ENCODE results near the gene MYMK. TPM values are rescaled to one million over a fixed set of nuclear protein-coding genes. Genes with fewer than 3 reads are reported as not detected.

MYMK gene
- total RNA-seq, 1 experiment from 2014 or later, result not detected

GRCh38 chr9:133473743-133474142, 51.0 kb downstream of the MYMK start (continued):
- TF ChIP-seq, protein P1, sequence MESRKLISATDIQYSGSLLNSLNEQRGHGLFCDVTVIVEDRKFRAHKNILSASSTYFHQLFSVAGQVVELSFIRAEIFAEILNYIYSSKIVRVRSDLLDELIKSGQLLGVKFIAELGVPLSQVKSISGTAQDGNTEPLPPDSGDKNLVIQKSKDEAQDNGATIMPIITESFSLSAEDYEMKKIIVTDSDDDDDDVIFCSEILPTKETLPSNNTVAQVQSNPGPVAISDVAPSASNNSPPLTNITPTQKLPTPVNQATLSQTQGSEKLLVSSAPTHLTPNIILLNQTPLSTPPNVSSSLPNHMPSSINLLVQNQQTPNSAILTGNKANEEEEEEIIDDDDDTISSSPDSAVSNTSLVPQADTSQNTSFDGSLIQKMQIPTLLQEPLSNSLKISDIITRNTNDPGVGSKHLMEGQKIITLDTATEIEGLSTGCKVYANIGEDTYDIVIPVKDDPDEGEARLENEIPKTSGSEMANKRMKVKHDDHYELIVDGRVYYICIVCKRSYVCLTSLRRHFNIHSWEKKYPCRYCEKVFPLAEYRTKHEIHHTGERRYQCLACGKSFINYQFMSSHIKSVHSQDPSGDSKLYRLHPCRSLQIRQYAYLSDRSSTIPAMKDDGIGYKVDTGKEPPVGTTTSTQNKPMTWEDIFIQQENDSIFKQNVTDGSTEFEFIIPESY (IDR thresholded peaks at IDR 0.05; ENCODE audit: extremely low read depth, insufficient replicate concordance, low read length), result no peak
- TF ChIP-seq CEBPB (IDR thresholded peaks at IDR 0.05; ENCODE audit: low read depth) (no peak), MAX (IDR thresholded peaks at IDR 0.05) (no peak), POLR2AphosphoS5 (IDR thresholded peaks at IDR 0.05; ENCODE audit: low read depth, low read length) (no peak), SP1 (IDR thresholded peaks at IDR 0.05; ENCODE audit: low read depth) (no peak), FOSL1 (IDR thresholded peaks at IDR 0.05; ENCODE audit: low read depth) (no peak)

- no peak for ATAC-seq
- ChIA-PET CTCF (no interaction called here), RAD21 (ENCODE audit: low non-redundant PET in 1 of 2, low total read pairs in 2 of 2, uncharacterized antibody in 2 of 2, unreplicated experiment in 2 of 2) (no interaction called here), POLR2A (no interaction called here)
- no TSS peak for BruUV-seq (replicated peaks)
- Histone ChIP-seq H3K4me3 (replicated peaks in 1 of 2; ENCODE audit: low read depth in 1 of 2, low read length in 2 of 2) (no peak overlapping the region), H3K9me3 (ENCODE audit: control insufficient read depth in 1 of 2, insufficient read depth in 1 of 2, low read depth in 1 of 2, low read length in 2 of 2) (no peaks in the 10 kb centered on the region), H3K36me3 (ENCODE audit: control insufficient read depth in 1 of 2, insufficient read depth in 2 of 2, low read length in 2 of 2) (no peaks in the 10 kb centered on the region), H3K27ac (ENCODE audit: low read depth, low read length) (no peak overlapping the region), H3K4me2 (ENCODE audit: low read length) (no peak overlapping the region), H4K20me1 (ENCODE audit: insufficient read depth) (no peaks in the 10 kb centered on the region), H2AFZ (ENCODE audit: low read depth, low read length, poor library complexity, severe bottlenecking) (no peak overlapping the region), H3K9ac (ENCODE audit: low read length) (no peak overlapping the region), H3K4me1 (ENCODE audit: control insufficient read depth in 1 of 2, insufficient read depth in 2 of 2, low read length in 2 of 2) (peaks cover 2% of the 10 kb centered on the region in 2 experiments; a peak in 3 of 4 replicates), H3K27me3 (ENCODE audit: insufficient read depth, low read length) (no peaks in the 10 kb centered on the region), H3K9me2 (ENCODE audit: insufficient read depth) (no peaks in the 10 kb centered on the region), H3K79me2 (ENCODE audit: insufficient read depth, low read length) (peaks cover 1% of the 10 kb centered on the region; the same call in 1 of the 2 replicates)
- TF ChIP-seq SRF (IDR thresholded peaks at IDR 0.05; ENCODE audit: low read depth) (no peak), MAX (IDR thresholded peaks at IDR 0.05) (no peak), SP1 (IDR thresholded peaks at IDR 0.05; ENCODE audit: low read depth) (no peak), POLR2A (IDR thresholded peaks at IDR 0.05; ENCODE audit: borderline replicate concordance, extremely low read depth, insufficient read depth, insufficient read length) (no peak), POLR2AphosphoS5 (IDR thresholded peaks at IDR 0.05; ENCODE audit: low read depth, low read length) (no peak), CEBPB (IDR thresholded peaks at IDR 0.05; ENCODE audit: low read depth) (no peak), EZH2phosphoT487 (IDR thresholded peaks at IDR 0.05; ENCODE audit: borderline replicate concordance) (no peak), RAD21 (IDR thresholded peaks at IDR 0.05; ENCODE audit: low read depth) (no peak), SIN3A (IDR thresholded peaks at IDR 0.05; ENCODE audit: low read depth) (no peak), CBX3 (IDR thresholded peaks at IDR 0.05; ENCODE audit: low read depth) (no peak)
- TF ChIP-seq, protein P2, sequence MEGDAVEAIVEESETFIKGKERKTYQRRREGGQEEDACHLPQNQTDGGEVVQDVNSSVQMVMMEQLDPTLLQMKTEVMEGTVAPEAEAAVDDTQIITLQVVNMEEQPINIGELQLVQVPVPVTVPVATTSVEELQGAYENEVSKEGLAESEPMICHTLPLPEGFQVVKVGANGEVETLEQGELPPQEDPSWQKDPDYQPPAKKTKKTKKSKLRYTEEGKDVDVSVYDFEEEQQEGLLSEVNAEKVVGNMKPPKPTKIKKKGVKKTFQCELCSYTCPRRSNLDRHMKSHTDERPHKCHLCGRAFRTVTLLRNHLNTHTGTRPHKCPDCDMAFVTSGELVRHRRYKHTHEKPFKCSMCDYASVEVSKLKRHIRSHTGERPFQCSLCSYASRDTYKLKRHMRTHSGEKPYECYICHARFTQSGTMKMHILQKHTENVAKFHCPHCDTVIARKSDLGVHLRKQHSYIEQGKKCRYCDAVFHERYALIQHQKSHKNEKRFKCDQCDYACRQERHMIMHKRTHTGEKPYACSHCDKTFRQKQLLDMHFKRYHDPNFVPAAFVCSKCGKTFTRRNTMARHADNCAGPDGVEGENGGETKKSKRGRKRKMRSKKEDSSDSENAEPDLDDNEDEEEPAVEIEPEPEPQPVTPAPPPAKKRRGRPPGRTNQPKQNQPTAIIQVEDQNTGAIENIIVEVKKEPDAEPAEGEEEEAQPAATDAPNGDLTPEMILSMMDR (IDR thresholded peaks at IDR 0.05 in 2 of 3, conservative IDR thresholded peaks at IDR 0.05 in 1 of 3; ENCODE audit: borderline replicate concordance in 1 of 3, insufficient read depth in 1 of 3, low read depth in 2 of 3, low read length in 2 of 3), result no peak
- DNase-seq (ENCODE audit: low read depth, low spot score), result no peak
- intact Hi-C loops (cut with micrococcal nuclease), result no loop called here
Measured at GRCh38 chr9:133472753-133473378, 51.9 kb downstream of the MYMK start.

All from HCT116 (cell line).